Ascending aorta (tissue), 2 donors: ENCODE data around the gene EPN2. TPM values are rescaled to one million over a fixed set of nuclear protein-coding genes. Genes with fewer than 3 reads are reported as not detected.

Experiments used
- DNase-seq, 2 donors: peaks; one replicate each; pipeline ENCODE4 v3.0.0-alpha.2; 2019; ENCODE audit warnings: low spot score in 2 of 2
- H3K27ac ChIP-seq, 2 donors: fragments of 200-600 bp; sonication (generic); one replicate each; pipeline ENCODE4 v1.5.1; 2016 to 2017; ENCODE audit warnings: mild to moderate bottlenecking in 1 of 2
- H3K27me3 ChIP-seq: fragments of 200-600 bp; sonication (generic); one replicate; pipeline ENCODE4 v1.5.1; 2017
- H3K36me3 ChIP-seq, 2 donors: fragments of 200-600 bp; sonication (generic); one replicate each; pipeline ENCODE4 v1.5.1; 2016
- H3K4me1 ChIP-seq, 2 donors: fragments of 200-600 bp; sonication (generic); one replicate each; pipeline ENCODE4 v1.5.1; 2016 to 2017; ENCODE audit warnings: mild to moderate bottlenecking in 1 of 2
- H3K4me3 ChIP-seq, 2 donors: fragments of 200-600 bp; sonication (generic); one replicate each; pipeline ENCODE4 v1.5.1; 2016 to 2017; ENCODE audit warnings: mild to moderate bottlenecking in 1 of 2
- H3K9me3 ChIP-seq, 2 donors: fragments of 200-600 bp; sonication (generic); one replicate each; pipeline ENCODE4 v1.5.1; 2016
- intact Hi-C: fragments of 100-400 bp; cut with DNase I; formaldehyde crosslinking; loops from one replicate; pipeline ENCODE4 v1.15.1; 2023
- total RNA-seq: library from RNA; depleted of rRNA; stranded (reverse); fragments of >200 nt; gene quantifications from one replicate; pipeline ENCODE4 v1.1.0, GENCODE V29; 2016
- TF ChIP-seq, protein P1 (sequence below), 3 experiments: fragments of 200-600 bp in 2 of 3; fragments of 450-650 bp in 1 of 3; sonication (generic) in 2 of 3; IDR thresholded peaks; one replicate each; pipeline ENCODE4 v1.5.1; 2016 to 2019; ENCODE audit warnings: antibody characterized with exemption in 3 of 3, mild to moderate bottlenecking in 1 of 3, moderate library complexity in 1 of 3

The EPN2 gene
- total RNA-seq, 1 donor from 2014 or later = 51.0 TPM

DNA sequence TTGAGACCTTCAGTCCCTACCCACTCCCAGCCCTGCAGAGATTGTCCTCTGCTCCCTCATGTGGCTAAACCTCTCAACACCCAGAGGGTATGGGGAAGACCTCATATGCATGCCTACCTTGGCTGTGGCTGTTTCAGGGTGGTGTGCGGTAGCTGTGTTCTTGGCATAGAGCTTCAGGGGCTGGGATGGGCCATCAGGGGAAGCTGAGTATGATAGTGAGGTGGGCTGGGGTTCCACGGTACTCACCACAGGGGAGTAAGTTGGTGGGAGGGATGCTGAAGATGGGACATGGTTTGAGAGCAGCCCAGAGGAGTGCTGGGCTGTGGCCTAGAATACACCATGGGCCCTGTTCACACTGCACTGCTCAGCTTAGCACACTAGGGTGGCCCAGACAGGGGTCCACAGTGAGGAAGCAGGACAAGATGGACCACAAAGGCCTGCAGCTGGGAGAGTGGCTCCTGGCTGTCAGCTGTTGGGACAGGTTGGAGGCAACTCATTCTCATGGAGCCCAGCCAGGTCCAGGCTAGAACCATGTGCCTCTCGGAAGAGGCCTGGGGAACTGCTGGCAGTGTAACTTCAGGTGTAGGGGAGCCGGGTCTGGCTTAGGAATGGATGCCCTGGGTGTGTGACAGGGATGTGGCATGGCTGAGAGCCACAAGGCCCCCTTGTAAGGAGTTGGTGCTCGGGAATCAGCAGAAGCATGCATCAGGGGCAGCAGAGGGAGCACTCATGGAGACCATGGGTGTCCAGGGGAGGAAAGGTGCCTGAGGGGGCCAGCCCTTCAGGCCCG, 146.7 kb downstream of the EPN2 start:
- H3K9me3 ChIP-seq = no peaks in the 10 kb centered on the region
- DNase-seq = no peak
- peak overlapping the region in 1 of 2 donors; percentile 60 for H3K4me3 ChIP-seq
- H3K4me1 ChIP-seq = peaks cover 19 to 65% of the 10 kb centered on the region in 2 donors
- H3K27me3 ChIP-seq = no peaks in the 10 kb centered on the region
- intact Hi-C loops = no loop called here
- TF ChIP-seq, protein P1, sequence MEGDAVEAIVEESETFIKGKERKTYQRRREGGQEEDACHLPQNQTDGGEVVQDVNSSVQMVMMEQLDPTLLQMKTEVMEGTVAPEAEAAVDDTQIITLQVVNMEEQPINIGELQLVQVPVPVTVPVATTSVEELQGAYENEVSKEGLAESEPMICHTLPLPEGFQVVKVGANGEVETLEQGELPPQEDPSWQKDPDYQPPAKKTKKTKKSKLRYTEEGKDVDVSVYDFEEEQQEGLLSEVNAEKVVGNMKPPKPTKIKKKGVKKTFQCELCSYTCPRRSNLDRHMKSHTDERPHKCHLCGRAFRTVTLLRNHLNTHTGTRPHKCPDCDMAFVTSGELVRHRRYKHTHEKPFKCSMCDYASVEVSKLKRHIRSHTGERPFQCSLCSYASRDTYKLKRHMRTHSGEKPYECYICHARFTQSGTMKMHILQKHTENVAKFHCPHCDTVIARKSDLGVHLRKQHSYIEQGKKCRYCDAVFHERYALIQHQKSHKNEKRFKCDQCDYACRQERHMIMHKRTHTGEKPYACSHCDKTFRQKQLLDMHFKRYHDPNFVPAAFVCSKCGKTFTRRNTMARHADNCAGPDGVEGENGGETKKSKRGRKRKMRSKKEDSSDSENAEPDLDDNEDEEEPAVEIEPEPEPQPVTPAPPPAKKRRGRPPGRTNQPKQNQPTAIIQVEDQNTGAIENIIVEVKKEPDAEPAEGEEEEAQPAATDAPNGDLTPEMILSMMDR (IDR thresholded peaks at IDR 0.05) = peak in 1 of 3 experiments; percentile 10
- H3K36me3 ChIP-seq = peaks cover 32 to 40% of the 10 kb centered on the region in 2 donors
- peak overlapping the region; percentile 96 to 98 for H3K27ac ChIP-seq

DNA sequence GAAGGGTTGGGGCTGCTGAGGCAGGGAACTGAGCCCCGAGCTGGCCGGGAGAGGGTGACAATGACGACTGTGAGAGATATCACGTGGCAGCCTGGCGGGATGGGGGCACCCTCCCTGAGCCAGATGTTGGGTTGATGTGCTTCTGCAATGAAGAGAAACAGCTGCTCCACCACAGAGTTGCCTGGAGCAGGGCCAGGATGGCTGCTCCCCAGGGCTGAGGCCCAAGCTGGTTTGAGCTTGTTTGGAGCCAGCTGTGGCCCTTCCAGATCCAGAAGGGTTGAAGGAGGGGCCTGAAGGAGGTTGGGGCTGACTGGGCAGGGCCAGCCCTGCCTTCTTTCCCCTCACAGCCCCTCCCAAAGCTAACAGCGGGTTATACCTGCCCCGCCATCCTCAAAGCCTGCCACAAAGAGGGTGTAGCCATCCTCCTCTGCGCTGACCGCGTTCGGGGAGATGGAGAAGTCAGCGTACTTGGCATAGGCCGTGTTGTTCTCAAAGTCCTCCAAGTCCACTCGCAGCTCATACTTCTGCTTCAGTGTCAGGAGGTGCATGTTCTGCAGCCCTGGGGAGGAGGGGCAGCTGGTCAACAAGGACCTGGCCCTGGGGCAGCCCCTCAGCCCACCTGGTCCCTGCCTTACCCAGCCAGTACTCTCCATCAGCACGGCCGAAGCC, 147.7 kb downstream of the EPN2 start:
- TF ChIP-seq, protein P1 (IDR thresholded peaks at IDR 0.05) = no peak
- Histone ChIP-seq H3K27me3 (no peaks in the 10 kb centered on the region), H3K4me3 (peak overlapping the region in 1 of 2 donors; percentile 60), H3K9me3 (no peaks in the 10 kb centered on the region), H3K4me1 (peaks cover 20 to 73% of the 10 kb centered on the region in 2 donors), H3K27ac (peak overlapping the region; percentile 96 to 98), H3K36me3 (peaks cover 32 to 40% of the 10 kb centered on the region in 2 donors)
- peak; percentile 59 to 86 for DNase-seq
- intact Hi-C loops = no loop called here

DNA sequence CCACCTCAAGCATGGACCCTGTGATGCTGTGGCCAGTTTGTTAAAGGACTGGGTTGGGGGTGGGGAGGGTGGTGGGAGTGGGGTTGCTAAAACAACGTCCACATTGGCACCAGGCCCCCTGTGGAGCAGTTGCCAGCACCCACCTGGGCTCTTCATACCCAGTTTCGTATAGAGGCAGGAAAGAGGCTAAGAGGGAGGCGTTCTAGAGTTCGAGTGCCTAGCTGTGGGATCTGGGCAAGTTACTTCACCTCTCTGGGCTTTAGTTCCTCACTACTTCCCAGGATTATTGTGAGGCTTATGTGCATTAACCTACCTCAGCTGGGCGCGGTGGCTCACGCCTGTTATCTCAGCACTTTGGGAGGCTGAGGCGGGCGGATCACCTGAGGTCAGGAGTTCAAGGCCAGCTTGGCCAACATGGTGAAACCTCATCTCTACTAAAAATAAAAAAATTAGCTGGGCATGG, 148.4 kb downstream of the EPN2 start:
- H3K4me3 ChIP-seq = peak overlapping the region in 1 of 2 donors; percentile 60
- peaks cover 20 to 80% of the 10 kb centered on the region in 2 donors for H3K4me1 ChIP-seq
- peak overlapping the region; percentile 96 to 98 for H3K27ac ChIP-seq
- H3K9me3 ChIP-seq = no peaks in the 10 kb centered on the region
- TF ChIP-seq, protein P1 (IDR thresholded peaks at IDR 0.05) = no peak
- intact Hi-C loops = no loop called here
- peaks cover 28 to 34% of the 10 kb centered on the region in 2 donors for H3K36me3 ChIP-seq
- no peak for DNase-seq
- no peaks in the 10 kb centered on the region for H3K27me3 ChIP-seq

Other genes starting within 250 kb of the EPN2 start
- 11.2 TPM for gene FAM83G, start 232.6 kb upstream of the EPN2 start, total RNA-seq
- gene GRAP, start 190.4 kb upstream of the EPN2 start, total RNA-seq = 1.8 TPM
- not detected for gene GRAPL, start 109.8 kb upstream of the EPN2 start, total RNA-seq
- gene B9D1, start 125.4 kb downstream of the EPN2 start, total RNA-seq = 49.1 TPM
- gene MAPK7, start 141.1 kb downstream of the EPN2 start, total RNA-seq = 146 TPM
- 280 TPM for gene MFAP4, start 149.8 kb downstream of the EPN2 start, total RNA-seq
- 0.53 TPM for gene RNF112, start 173.9 kb downstream of the EPN2 start, total RNA-seq